DMS53 treated with DMSO at 0.1 percent for 48 hours (cell line): ENCODE results near the gene RIC1.
A peak's percentile ranks its signal among the peaks of the same experiment; 100 is the strongest.
"Not testable (repeated sequence)": the region's sequence is repeated elsewhere in the genome, so short reads cannot be mapped to it uniquely, and the experiment has no call there.

ENCODE experiments used
- DNase-seq: peaks from one replicate; lab custom pipeline; 2025; ENCODE audit not compliant: unreplicated experiment; lab: John Stamatoyannopoulos, UW

The RIC1 gene, protein sequence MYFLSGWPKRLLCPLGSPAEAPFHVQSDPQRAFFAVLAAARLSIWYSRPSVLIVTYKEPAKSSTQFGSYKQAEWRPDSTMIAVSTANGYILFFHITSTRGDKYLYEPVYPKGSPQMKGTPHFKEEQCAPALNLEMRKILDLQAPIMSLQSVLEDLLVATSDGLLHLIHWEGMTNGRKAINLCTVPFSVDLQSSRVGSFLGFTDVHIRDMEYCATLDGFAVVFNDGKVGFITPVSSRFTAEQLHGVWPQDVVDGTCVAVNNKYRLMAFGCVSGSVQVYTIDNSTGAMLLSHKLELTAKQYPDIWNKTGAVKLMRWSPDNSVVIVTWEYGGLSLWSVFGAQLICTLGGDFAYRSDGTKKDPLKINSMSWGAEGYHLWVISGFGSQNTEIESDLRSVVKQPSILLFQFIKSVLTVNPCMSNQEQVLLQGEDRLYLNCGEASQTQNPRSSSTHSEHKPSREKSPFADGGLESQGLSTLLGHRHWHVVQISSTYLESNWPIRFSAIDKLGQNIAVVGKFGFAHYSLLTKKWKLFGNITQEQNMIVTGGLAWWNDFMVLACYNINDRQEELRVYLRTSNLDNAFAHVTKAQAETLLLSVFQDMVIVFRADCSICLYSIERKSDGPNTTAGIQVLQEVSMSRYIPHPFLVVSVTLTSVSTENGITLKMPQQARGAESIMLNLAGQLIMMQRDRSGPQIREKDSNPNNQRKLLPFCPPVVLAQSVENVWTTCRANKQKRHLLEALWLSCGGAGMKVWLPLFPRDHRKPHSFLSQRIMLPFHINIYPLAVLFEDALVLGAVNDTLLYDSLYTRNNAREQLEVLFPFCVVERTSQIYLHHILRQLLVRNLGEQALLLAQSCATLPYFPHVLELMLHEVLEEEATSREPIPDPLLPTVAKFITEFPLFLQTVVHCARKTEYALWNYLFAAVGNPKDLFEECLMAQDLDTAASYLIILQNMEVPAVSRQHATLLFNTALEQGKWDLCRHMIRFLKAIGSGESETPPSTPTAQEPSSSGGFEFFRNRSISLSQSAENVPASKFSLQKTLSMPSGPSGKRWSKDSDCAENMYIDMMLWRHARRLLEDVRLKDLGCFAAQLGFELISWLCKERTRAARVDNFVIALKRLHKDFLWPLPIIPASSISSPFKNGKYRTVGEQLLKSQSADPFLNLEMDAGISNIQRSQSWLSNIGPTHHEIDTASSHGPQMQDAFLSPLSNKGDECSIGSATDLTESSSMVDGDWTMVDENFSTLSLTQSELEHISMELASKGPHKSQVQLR (N-terminal part only)

DNA sequence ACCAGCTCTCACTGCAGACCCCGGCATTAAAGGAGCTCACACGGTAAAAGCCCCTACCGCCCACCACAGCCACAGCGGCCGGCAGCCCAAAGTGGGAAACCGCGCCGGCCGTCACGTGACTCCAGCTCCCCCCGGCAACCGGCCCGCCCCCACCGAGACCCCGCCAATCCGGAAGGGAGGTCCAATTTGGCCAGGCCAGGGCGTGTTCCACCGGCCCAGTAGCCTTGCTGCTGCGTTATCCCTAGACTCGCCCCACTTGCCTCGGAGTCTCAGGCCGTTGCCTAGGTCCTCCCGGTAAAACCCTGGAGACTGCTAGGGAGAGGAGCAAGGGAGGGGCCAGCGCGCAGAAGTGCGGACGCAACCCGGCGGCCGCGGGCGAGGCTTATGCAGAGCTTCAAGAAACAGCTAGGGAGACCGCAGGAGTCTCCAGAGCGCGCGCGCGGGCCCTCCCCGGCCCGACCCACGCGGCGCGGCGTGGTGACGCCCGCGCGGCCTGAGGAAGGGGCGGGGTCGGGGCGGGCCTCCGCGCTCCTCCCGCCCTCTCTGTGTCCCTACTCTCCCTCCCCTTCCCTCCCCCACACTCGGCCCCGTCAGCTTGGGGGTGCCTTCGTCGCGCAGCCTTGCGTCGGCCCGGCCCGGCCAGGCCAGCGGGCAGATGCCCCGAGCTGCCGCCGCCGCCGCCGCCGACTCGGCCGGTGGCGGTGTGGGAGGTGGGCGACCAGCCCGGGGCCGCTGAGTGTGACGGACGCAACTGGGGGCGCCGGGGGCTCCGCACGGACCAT, at the start of gene RIC1:
Gene RIC1, plus strand, starts transcription at position 578 of the 782 bp plus-strand sequence. Its CDS starts 203 bp downstream, at position 781.
- peak; percentile 86 for DNase-seq

DNA sequence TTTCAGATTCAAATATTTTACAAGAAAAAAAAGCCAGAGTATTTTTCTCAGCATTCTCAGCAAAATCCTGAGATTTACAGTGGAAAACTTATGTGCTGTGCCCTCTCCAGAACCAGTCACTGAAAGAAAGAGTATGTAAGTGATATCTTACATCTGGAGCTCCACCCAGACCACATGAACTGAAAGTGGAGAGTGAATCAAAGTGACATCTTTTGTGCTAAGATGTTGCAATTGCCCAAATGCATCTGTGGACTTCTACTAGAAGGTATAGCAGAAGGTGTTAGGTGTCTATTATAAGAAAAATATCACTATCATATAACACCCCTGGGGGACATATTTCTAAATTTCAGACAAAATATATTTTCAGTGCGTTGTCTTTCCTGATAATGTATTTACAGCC, 49.0 kb upstream of the RIC1 start:
- DNase-seq, result no peak

DNA sequence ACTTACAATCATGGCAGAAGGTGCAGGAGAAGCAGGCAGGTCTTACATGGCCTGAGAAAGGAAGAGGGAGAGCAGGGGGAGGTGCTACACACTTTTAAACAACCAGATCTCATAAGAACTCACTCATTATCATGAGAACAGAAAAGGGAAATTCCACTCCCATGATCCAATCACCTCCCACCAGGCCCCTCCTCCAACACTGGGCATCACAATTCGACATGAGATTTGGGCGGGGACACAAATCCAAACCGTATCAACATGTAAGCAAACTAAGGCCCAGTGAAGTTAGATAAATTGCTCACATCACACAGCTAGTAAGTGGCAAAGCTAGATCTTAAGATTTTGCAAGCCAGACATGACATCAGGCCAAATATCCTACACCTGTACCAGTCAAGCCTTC, 48.3 kb upstream of the RIC1 start:
- no peak for DNase-seq

DNA sequence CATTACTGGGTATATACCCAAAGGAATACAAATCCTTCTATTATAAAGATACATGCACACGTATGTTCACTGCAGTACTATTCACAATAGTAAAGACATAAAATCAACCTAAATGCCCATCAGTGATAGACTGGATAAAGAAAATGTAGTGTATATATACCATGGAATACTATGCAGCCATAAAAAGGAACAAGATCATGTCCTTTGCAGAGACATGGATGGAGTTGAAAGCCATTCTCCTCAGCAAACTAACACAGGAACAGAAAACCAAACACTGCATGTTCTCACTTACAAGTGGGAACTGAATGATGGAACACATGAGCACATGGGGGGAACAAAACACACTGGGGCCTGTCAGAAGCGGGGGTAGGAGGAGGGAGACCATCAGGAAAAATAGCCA, 47.2 kb upstream of the RIC1 start:
- not testable (repeated sequence) for DNase-seq

DNA sequence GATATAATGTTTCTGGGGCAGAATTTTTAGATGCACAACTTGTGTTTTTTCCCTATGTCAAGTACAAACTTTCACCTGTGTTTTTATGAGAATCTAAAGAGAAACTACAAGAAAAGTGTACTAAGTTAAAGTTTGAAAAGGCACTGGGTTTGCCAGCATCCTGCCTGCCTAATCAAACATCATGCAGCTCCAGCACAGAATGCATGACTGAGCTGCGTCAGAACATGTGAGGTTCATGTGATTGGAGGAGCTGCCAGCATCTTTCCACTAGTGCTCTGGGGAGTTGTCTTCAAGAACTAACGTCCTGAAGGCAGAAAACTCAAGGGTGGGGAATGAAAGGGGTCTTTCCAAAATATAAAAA, 46.1 kb upstream of the RIC1 start:
- no peak for DNase-seq

DNA sequence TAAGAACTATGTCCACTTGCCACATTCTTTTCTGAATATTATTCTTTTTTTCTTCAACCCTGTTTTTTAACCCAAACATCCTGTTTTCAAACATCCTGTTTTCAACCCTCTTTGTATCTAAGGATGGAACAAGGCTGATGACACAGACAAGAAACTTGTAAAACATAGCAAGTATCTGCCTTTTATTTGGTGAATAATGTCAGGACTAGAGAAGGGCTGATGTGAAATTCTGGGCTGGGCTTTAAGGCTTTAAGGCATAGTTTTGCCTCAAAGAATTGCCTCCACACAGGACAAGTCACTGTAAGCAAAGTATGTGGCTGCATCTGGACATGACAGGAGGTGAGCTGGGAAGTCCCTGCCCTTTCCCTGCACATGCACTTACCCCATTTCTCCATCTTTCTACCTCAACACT, 42.5 kb upstream of the RIC1 start:
- no peak for DNase-seq

DNA sequence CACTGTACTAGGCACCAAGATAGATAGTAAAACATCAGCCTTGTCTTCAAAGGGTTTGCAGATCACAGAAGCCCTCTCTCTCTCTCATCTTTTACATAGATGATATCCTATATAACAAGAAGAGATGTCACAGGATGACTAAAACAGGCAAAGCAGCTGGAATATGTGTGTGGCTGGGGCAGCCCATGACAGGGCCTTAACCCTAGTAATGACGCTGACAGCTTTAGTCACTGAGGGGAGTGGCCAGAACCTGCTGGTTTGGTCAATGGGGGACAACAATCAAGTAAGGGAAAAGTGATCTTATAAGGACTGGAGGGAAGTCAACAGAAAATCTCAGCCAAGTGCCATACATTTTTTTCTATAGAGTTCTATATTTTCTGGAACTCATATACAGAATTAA, 41.9 kb upstream of the RIC1 start:
- no peak for DNase-seq

DNA sequence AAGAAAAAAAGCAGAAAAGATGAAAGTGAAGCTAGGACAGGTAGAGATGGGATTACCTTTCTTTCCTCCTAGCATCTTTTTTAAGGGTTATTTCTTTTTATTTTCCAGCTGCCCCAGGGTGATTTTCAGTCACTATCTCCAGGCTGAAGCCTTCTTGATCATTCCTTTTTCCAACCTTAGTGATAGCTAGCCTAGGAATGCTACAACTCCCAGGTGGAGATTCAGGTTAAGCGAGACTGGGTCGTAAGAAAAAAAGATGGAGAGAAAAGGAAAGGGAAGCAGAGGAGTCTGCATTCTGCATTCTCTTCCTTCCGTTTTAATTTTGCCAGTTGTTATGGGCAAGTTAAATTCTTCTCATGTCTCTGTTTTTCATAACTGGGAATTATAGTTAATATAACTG, 36.7 kb upstream of the RIC1 start:
- DNase-seq, result no peak

DNA sequence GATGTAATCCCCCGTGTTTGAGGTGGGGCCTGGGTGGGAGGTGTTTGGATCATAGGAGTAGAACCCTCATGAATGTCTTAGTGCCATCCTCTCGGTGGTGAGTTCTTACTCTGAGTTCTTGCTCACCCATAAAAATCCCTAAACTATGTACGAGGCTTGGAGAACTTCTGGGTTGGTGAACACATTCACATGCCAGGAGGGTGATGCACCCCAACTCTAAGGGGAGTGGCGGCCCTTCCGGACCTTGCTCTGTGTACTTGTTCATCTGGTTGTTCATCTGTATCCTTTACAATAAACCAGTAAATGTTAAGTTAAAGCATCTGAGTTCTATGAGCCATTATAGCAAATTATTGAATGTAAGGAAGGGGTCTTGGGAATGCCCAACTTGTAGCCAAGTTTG, 36.0 kb upstream of the RIC1 start:
- DNase-seq, result no peak

DNA sequence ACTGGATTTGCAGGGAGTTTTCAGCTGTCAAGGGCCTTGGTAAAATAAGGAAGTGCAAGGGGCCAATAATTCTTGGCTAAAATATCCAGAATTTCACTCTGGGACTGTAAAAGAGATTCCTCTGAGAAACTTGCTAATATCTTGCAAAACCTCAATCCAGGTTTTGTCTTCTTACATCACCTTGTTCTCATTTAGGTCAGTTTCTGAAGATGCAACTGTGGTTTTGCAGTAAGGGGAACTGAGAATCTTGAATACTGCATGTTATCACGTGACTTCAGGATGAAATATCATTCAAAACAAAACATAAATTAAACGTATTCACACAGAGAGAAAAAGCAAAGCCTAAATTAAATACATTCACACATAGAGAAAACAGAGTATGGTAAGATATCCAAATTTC, 35.0 kb upstream of the RIC1 start:
- no peak for DNase-seq

DNA sequence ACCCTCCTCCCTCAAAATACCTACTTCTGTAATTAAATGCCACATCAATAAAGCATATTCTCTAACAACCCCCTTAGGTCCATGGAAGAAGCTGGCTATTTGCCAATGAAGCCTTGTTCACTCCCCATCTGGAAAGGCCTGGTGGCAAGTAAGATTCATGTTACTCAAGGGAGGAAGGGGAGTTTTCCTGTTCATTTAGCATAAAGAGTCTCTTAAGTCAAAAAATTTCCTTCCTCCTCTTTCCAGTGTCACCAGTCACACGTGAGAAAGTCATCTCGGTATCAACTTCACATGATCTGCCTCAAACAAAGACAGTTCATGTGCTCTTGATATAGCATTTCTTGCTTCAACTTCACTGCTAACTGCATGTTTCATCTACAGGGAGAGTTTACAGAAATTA, 32.7 kb upstream of the RIC1 start:
- no peak for DNase-seq

DNA sequence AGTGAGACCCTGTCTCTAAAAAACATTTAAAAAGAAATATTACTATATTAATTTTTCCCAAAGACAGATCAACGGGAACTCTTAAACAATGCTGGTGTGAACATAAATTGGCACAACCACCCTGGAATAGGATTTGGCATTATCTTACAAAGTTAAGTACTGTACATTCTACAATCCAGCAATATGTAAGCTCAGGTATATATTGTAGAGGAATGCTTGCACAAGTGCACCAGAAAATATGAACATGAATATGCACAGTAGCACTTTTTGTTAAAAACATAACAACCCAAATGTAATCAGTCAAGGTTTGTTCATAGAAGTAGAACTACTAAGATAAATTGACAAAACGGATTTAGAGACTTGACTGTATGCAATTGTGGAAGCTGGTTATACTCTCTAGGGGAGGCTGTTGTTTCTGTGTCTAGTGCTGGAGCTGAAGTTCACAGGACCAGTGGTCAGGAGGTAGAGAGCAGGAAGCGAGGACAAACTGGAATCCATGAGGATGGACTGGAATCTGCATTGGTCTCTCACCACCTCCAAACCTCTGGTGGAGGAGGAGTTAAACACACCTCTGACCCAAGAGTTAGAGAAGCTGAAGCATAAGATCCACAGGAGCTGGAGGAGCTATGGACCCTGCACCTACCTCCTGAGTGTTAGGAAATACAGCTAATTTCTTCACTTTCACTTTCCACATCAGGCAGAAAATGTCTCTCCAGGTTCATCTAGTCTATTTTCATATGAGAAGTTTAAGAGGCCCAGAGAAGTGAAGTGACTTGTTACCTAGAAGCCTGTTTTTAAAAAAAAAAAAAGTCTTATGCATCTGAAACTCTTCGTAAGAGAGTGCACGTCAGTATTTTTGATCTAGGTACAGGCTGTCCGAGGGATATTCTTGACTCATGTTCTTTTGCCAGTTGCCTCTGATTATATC, 20.3 kb upstream of the RIC1 start:
- no peak for DNase-seq

DNA sequence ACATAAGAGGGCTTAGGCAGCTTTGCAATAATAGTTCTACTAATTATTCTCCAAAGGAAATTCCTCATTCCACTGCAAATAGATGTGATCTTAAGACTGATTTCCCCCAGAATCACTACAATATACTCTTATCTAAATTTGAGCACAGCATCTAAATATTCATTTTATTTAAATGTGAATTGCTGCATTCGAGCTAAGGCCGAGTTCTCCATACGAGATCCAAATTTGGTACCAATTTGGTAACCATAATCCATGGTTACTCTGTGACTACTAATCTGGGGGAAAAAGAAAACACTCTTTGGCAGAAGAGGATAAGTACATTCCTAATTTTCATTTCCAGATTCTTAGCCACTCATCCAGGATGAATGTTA, 19.7 kb upstream of the RIC1 start:
- DNase-seq, result no peak

DNA sequence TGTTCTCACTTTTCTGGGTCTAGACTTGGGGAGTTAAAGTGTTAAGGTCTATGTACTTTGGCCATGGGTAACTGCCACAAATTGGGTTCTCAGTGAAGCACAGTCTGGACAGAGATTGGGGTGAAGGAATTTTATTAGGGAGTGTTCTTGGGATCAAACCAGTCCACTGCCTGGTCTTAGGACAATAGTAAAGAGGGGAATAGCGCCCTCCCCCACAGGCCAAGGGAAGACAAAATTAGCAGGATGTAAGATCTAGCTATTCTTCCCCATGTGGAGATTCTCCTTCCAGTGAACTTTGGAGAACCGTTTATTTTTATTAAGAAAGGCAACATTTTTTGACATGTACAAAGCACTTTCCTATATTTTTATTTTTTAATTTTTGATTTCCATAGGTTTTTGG, 18.4 kb upstream of the RIC1 start:
- DNase-seq, result no peak

DNA sequence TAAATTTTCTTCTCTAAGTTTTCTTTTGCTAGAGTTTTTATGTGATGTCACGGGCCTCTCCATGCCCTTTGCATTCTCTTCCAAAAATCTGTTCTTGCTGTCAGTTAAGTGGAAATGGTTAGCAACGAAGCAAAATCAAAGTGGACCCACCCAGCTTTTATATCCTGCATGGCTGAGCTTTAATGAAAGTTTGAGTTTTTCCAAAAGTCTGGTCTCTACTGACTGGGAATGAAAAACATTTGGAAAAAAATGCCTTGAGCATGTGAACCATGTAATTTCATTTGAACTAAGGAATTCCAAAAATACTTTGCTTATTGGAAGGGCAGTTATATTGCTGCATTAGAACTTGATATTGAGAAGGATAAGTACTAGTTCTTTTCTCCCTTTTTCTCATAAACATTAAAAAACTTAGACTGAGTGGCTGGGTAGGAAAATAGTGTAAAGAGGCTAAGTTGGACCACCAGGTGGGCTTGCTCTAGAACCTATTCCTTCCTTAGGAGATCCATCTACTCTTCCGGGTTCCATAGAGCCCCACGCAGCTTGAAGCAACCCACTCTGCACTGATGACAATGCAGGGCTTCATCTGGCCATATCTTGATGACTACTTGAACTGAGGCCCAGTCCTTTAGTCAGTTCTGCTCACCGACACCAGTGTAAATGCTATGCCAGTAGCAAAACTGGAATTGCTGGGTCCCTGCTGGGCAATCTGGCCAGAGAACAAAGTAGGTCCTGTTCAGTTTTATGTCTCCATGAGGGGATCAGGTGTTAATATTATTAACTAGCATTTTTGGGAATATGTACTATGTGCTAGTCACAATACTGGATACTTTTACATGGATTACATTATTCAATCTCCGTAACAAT, 17.4 kb upstream of the RIC1 start:
- DNase-seq, result no peak

DNA sequence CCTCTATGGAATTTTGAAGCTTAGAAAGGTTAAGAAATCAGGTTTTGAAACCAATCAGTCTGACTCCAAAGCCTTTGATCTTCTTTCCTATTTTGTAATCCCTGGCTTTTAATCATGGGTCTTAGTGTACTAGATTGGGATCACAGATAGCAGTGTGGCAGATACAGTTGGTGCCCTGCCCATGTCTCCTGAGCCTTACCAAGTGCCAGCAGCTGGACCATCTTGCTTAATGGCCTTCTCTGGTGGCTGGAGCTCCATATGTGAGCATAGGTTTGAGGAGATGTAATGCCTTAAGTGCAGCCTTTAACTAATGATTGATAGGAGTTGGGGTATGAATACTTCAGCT, 16.7 kb upstream of the RIC1 start:
- no peak for DNase-seq

DNA sequence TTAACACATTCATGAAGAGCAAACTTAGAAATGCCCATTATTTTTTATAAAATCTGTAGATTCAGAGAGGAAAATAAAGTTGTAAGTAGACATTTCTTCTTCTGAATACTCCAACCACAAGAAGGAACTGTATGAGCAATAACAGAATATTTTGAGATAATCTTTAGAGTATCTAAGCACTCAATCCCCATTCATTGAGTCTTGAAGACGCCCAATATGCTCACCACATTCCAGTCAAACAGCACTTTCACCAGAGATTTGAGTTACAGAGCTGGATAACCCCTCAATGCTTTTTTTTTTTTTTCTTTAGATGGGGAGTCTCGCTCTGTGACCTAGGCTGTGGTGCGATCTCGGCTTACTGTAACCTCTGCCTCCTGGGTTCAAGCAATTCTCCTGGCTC, 14.7 kb upstream of the RIC1 start:
- no peak for DNase-seq

DNA sequence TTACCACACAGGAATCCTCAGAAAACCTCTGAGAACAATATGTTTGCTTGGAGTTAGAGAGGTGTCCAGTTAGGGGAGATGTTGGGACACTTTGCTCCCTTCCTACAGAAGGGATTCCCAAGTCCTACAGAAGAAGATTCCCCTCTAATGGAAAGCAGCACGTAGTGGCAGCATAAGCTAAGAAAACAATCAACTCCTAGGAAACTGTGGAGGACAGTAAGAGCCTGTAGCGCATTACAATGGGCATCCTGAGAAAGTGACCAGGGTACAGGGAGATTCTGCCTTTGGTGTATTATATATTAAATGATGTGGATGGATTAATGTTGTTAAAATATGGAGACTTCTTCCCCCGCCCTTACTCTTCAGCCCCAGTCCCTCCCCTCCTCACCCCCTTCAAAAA, 13.9 kb upstream of the RIC1 start:
- no peak for DNase-seq

DNA sequence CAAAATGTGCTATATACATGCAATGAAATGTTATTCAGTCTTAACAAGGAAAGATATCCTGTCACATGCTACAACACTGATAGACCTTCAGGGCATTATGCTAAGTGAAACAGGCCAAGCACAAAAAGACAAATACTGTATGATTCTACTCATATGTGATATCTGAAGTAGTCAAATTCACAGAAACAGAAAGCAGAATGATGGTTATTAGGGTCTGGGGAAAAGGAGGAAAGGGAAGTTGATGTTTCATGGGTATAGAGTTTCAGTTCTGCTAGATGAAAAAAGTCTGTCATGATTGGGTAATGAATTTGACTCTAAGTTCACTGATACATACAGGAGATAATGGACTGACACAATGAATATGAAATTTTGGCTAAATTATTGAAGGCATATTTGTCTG, 11.2 kb upstream of the RIC1 start:
- no peak for DNase-seq
